Calu3 (cell line): ENCODE measurements around the gene GRIK3. TPM values are rescaled to one million over a fixed set of nuclear protein-coding genes. Genes with fewer than 3 reads are reported as not detected.

Experiments used
- BruUV-seq: library from RNA; stranded (reverse); fragments of 400-500 nt; replicated peaks from 2 replicates; lab custom pipeline; 2021; lab: Mats Ljungman, UMichigan
- CTCF ChIA-PET: fragments of 300-600 bp; sonication (Branson Sonifier 250); formaldehyde crosslinking; loops from one replicate; lab custom pipeline; 2022; ENCODE audit warnings: antibody characterized with exemption; lab: Charles Lee
- DNase-seq: peaks from one replicate; pipeline ENCODE4 v3.0.0; 2022
- H3K27ac Mint-ChIP-seq: one replicate; pipeline ENCODE4 v1.8.0; 2022; ENCODE audit warnings: mixed read lengths; ENCODE audit not compliant: unreplicated experiment
- H3K27me3 Mint-ChIP-seq: one replicate; pipeline ENCODE4 v1.8.0; 2022; ENCODE audit warnings: mixed read lengths; ENCODE audit not compliant: unreplicated experiment
- H3K36me3 Mint-ChIP-seq: one replicate; pipeline ENCODE4 v1.8.0; 2022; ENCODE audit warnings: mild to moderate bottlenecking, moderate library complexity, mixed read lengths; ENCODE audit not compliant: insufficient read depth, unreplicated experiment
- H3K4me1 Mint-ChIP-seq: one replicate; pipeline ENCODE4 v1.8.0; 2022; ENCODE audit warnings: mild to moderate bottlenecking, low read depth, mixed read lengths; ENCODE audit not compliant: unreplicated experiment
- H3K4me3 Mint-ChIP-seq: one replicate; pipeline ENCODE4 v1.8.0; 2022; ENCODE audit warnings: mild to moderate bottlenecking, low read depth, moderate library complexity, mixed read lengths; ENCODE audit not compliant: unreplicated experiment
- H3K9me3 Mint-ChIP-seq: one replicate; pipeline ENCODE4 v1.8.0; 2022; ENCODE audit warnings: low read depth, mixed read lengths; ENCODE audit not compliant: unreplicated experiment
- intact Hi-C: fragments of 100-400 bp; cut with micrococcal nuclease; formaldehyde crosslinking; loops from one replicate; pipeline ENCODE4 v1.10.0; 2022; ENCODE audit not compliant: unreplicated experiment
- total RNA-seq: library from RNA; stranded (reverse); gene quantifications from 2 replicates; pipeline ENCODE4 v1.2.3, GENCODE V29; 2022
- TF ChIP-seq, protein P1 (sequence below): fragments of 200-600 bp; IDR thresholded peaks from one replicate; pipeline ENCODE4 v1.8.0; 2022; ENCODE audit warnings: antibody characterized with exemption; ENCODE audit not compliant: unreplicated experiment

Gene GRIK3
- total RNA-seq, 1 experiment from 2014 or later, result not detected

GRCh38 chr1:36781098-36781497, 253.2 kb downstream of the GRIK3 start:
- Mint-ChIP-seq H3K36me3 (peaks cover 4% of the 10 kb centered on the region), H3K4me3 (no peak overlapping the region), H3K27me3 (peaks cover 57% of the 10 kb centered on the region), H3K9me3 (no peaks in the 10 kb centered on the region), H3K4me1 (no peaks in the 10 kb centered on the region), H3K27ac (no peak overlapping the region)
- BruUV-seq, result no TSS peak
- intact Hi-C loops, result no loop called here
- TF ChIP-seq, protein P1, sequence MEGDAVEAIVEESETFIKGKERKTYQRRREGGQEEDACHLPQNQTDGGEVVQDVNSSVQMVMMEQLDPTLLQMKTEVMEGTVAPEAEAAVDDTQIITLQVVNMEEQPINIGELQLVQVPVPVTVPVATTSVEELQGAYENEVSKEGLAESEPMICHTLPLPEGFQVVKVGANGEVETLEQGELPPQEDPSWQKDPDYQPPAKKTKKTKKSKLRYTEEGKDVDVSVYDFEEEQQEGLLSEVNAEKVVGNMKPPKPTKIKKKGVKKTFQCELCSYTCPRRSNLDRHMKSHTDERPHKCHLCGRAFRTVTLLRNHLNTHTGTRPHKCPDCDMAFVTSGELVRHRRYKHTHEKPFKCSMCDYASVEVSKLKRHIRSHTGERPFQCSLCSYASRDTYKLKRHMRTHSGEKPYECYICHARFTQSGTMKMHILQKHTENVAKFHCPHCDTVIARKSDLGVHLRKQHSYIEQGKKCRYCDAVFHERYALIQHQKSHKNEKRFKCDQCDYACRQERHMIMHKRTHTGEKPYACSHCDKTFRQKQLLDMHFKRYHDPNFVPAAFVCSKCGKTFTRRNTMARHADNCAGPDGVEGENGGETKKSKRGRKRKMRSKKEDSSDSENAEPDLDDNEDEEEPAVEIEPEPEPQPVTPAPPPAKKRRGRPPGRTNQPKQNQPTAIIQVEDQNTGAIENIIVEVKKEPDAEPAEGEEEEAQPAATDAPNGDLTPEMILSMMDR, result no peak
- CTCF ChIA-PET, result no interaction called here
- no peak for DNase-seq

DNA sequence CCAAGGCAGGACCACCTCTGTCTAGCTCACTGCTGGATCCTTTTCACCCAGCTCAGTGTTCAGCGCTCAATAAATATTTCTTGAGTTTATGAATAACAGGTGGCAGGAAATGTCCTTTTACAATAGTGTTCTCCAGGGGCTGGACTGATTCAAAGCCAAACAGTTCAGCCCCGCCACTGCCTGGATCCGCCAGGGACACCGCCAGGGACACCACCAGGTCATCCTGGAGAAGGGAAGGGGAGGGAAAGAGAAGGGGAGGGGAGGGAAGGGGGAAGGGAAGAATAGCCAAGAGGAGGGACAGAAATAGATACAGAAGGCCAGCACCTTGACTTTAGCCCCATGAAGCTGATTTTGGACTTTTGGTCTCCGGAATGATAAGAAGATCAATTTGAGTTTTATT, 255.6 kb downstream of the GRIK3 start:
- peaks cover 4% of the 10 kb centered on the region for H3K36me3 Mint-ChIP-seq
- H3K9me3 Mint-ChIP-seq, result no peaks in the 10 kb centered on the region
- H3K27me3 Mint-ChIP-seq, result peaks cover 57% of the 10 kb centered on the region
- no peak overlapping the region for H3K27ac Mint-ChIP-seq
- BruUV-seq, result no TSS peak
- no peaks in the 10 kb centered on the region for H3K4me1 Mint-ChIP-seq
- DNase-seq, result no peak
- CTCF ChIA-PET, result interaction anchor here (0.7 kb wide), 2 partner anchors 578 to 1865 kb away, joined by 6 to 8 read pairs; no protein-coding TSS in a partner anchor
- H3K4me3 Mint-ChIP-seq, result no peak overlapping the region
- intact Hi-C loops, result no loop called here
- TF ChIP-seq, protein P1, result no peak

DNA sequence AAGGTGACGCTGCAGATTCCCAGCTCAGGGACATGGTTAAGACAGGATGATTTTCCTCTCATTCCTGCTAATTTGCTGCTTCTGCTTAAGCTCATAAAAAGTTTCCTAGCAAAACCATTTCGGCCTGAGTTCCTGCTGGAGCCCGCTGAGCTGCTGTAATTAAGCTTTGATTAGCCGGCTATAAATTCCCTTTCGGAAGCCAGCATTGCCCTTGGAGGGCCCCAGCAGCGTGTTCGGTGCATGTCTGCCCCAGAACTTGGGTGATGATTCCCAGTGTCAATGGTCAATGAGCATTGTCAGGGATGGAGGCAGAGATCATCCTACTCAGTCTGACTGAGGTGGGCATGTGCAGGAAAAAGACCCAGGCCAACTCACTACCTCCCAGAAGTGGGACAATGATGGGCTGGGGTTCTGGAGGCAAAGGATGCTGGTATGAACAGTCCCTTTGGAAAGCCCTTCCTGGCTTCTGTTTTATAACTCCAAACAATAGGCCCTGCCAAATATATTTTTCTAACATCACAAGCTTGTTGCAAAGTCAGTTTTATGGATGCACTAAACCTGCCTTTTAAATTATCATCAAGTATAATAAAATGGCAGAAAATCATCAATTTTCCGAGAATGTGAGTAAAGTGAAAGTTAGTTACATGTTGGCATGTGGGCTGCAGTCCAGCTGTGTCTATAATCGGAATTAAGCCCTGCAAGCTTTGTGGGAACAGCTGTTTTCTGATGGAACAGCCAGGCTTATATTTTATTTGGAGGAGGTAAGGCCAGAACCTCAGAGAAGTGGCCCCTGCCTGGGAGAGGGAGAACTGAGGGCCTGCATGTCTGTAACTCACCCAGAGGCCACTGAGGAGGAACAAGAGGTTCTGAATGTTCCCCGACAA, 257.1 kb downstream of the GRIK3 start:
- H3K27me3 Mint-ChIP-seq, result peaks cover 58% of the 10 kb centered on the region
- no peak for DNase-seq
- H3K36me3 Mint-ChIP-seq, result peaks cover 4% of the 10 kb centered on the region
- TF ChIP-seq, protein P1, result no peak
- no peak overlapping the region for H3K27ac Mint-ChIP-seq
- CTCF ChIA-PET, result interaction anchor here (0.8 kb wide), 1 partner anchor 13 kb away, joined by 3 read pairs; no protein-coding TSS in a partner anchor
- BruUV-seq, result no TSS peak
- H3K9me3 Mint-ChIP-seq, result no peaks in the 10 kb centered on the region
- intact Hi-C loops, result no loop called here
- H3K4me1 Mint-ChIP-seq, result no peaks in the 10 kb centered on the region
- no peak overlapping the region for H3K4me3 Mint-ChIP-seq

DNA sequence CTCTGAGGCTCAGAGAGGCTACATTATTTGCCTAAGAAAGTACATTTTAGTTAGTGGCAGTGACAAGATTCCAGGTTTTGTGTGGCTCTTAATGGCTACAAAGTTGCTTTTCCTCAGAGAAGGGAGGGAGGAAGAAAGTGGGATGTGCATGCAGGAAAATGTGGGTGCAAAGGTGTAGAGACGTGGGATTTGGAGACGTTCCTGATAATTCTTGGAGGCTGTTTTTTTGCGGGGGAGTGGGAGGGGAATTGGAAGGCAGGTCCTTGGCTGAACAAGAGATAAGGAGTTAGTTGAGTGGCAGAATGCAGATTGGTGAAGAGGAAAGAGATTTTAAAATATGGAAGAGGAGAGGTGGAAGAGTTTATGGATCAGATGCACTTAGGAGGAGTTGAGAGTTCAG, 258.1 kb downstream of the GRIK3 start:
- TF ChIP-seq, protein P1, result no peak
- no peak for DNase-seq
- Mint-ChIP-seq H3K4me3 (no peak overlapping the region), H3K27me3 (peaks cover 60% of the 10 kb centered on the region), H3K27ac (no peak overlapping the region), H3K4me1 (no peaks in the 10 kb centered on the region), H3K9me3 (no peaks in the 10 kb centered on the region), H3K36me3 (peaks cover 4% of the 10 kb centered on the region)
- CTCF ChIA-PET, result no interaction called here
- intact Hi-C loops, result no loop called here
- no TSS peak for BruUV-seq
